ENCODE measurements around the gene SOX14. TPM values are rescaled to one million over a fixed set of nuclear protein-coding genes. Genes with fewer than 3 reads are reported as not detected.

The SOX14 gene
- total RNA-seq, 1 experiment from 2014 or later = not detected

DNA sequence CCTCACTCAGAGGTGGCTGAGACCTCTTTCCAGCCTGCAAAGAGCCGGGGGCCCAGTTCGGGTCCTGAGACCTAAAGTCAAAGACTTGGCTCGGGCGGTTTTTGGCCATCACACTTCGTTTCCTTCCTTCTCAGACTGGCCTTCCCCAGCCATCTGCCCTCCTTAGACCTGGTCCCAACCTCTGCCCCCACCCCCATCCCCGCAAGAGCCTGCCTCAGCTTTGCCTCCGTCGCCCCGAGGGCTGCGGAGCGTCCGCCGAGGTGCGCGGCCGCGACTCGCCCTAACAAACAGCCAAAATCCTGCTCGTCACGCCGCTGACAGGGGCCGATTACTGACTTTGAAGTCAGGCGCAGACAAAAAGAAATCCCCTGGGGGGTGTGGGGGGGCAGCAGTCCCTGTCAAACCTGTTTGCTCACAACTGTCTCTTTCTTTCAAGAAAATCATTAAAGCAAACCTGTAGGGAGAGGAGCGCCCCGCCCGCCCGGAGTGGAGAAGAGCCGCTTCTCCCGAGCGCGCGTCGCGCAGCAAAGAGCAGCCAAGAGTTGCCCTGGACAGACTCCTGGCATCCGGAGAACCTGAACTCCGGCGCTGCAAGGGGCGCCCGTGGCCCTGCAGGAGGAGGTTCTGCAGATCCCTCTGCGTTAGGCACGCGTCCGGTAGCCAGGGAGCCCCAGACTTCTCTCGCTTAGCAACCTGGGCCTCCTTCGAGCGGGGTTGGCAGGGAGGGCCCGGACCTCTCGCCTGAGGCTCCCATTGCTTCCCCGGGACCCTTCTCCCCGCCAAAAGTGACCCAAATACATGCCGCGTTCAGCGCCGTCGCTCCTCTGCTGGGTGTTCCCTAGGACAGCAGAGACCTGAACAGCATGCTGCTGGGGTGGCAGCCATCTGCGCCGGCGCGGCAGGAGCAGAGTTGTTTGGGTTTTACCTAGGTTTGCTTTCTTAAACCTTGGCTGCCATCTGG is 4.5 kb downstream of the SOX14 start:
- H3K9me3 Mint-ChIP-seq (ENCODE audit: unreplicated experiment) = no peaks in the 10 kb centered on the region
- BruUV-seq (replicated peaks) = no TSS peak
- Histone ChIP-seq H3K4me3 (ENCODE audit: low read depth, low read length) (peak overlapping the region; percentile 17; the same call in 1 of the 2 replicates), H3K36me3 (ENCODE audit: control insufficient read depth, insufficient read depth, low read length) (no peaks in the 10 kb centered on the region), H3K4me1 (no peaks in the 10 kb centered on the region), H3K27me3 (replicated peaks; ENCODE audit: control insufficient read depth, insufficient read depth, low read length) (no peaks in the 10 kb centered on the region; the same call in 1 of the 2 replicates), H3K9me3 (no peaks in the 10 kb centered on the region)
- DNase-seq = peak; percentile 27 to 60
- H3K36me3 Mint-ChIP-seq (ENCODE audit: insufficient read depth, unreplicated experiment) = no peaks in the 10 kb centered on the region
- H3K4me3 Mint-ChIP-seq (ENCODE audit: unreplicated experiment) = peak overlapping the region; percentile 62
- peaks cover 25% of the 10 kb centered on the region for H3K27me3 Mint-ChIP-seq (ENCODE audit: insufficient read depth, unreplicated experiment)
- TF ChIP-seq, protein P1, sequence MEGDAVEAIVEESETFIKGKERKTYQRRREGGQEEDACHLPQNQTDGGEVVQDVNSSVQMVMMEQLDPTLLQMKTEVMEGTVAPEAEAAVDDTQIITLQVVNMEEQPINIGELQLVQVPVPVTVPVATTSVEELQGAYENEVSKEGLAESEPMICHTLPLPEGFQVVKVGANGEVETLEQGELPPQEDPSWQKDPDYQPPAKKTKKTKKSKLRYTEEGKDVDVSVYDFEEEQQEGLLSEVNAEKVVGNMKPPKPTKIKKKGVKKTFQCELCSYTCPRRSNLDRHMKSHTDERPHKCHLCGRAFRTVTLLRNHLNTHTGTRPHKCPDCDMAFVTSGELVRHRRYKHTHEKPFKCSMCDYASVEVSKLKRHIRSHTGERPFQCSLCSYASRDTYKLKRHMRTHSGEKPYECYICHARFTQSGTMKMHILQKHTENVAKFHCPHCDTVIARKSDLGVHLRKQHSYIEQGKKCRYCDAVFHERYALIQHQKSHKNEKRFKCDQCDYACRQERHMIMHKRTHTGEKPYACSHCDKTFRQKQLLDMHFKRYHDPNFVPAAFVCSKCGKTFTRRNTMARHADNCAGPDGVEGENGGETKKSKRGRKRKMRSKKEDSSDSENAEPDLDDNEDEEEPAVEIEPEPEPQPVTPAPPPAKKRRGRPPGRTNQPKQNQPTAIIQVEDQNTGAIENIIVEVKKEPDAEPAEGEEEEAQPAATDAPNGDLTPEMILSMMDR (IDR thresholded peaks at IDR 0.05; ENCODE audit: insufficient read depth in 1 of 2, low read depth in 1 of 2, low read length in 1 of 2, severe bottlenecking in 1 of 2, unreplicated experiment in 1 of 2) = no peak
- CTCF ChIA-PET = no interaction called here
- no peak overlapping the region for H3K27ac Mint-ChIP-seq (ENCODE audit: unreplicated experiment)
- H3K4me1 Mint-ChIP-seq (ENCODE audit: low read depth, unreplicated experiment) = no peaks in the 10 kb centered on the region
- POLR2A ChIA-PET = no interaction called here
- intact Hi-C loops (cut with micrococcal nuclease; ENCODE audit: unreplicated experiment) = no loop called here

DNA sequence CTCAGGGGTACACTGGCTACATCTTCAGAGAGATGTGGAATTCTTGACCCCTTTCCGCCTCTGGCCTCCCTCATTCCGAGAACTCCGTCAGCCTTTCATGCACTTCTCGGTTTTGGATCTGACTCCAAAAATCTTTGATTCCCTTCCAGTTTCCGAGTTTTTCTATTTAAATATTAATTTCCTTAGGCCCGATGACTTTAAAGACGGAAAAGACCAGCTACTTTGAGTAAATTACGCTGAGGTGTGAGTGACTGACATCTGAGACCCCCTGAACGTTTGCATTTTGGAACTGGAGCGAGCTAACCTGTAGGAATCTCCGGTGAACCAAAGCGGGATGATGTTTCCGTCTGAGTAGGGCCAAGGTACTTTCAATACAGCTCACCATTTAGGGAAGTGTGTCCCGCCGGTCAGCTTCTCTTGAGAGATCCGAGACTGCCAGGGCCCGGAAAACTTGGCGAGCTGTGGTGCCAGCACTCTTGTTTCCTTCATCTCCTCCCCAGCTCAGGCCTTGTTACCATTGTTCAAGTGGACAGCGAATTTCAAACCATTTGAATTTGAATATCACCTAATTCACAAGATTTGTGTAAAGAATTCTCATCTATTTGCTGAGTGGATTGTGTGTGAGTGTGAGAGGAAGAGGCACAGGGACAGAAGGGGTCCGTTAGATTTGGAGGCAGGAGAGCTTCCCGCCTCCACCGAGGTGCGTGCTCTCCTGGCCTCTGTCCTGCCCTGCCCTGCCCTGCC is 5.4 kb downstream of the SOX14 start:
- no peaks in the 10 kb centered on the region for H3K36me3 Mint-ChIP-seq (ENCODE audit: insufficient read depth, unreplicated experiment)
- Histone ChIP-seq H3K4me3 (ENCODE audit: low read depth, low read length) (no peak overlapping the region), H3K27me3 (replicated peaks; ENCODE audit: control insufficient read depth, insufficient read depth, low read length) (no peaks in the 10 kb centered on the region; the same call in 1 of the 2 replicates), H3K36me3 (ENCODE audit: control insufficient read depth, insufficient read depth, low read length) (no peaks in the 10 kb centered on the region), H3K9me3 (no peaks in the 10 kb centered on the region), H3K4me1 (no peaks in the 10 kb centered on the region)
- no peak for DNase-seq
- H3K27me3 Mint-ChIP-seq (ENCODE audit: insufficient read depth, unreplicated experiment) = peaks cover 19% of the 10 kb centered on the region
- no peak overlapping the region for H3K27ac Mint-ChIP-seq (ENCODE audit: unreplicated experiment)
- H3K4me1 Mint-ChIP-seq (ENCODE audit: low read depth, unreplicated experiment) = no peaks in the 10 kb centered on the region
- H3K9me3 Mint-ChIP-seq (ENCODE audit: unreplicated experiment) = no peaks in the 10 kb centered on the region
- BruUV-seq (replicated peaks) = no TSS peak
- H3K4me3 Mint-ChIP-seq (ENCODE audit: unreplicated experiment) = peak overlapping the region; percentile 62
- ChIA-PET POLR2A (no interaction called here), CTCF (no interaction called here)
- intact Hi-C loops (cut with micrococcal nuclease; ENCODE audit: unreplicated experiment) = no loop called here
- TF ChIP-seq, protein P1 (IDR thresholded peaks at IDR 0.05; ENCODE audit: insufficient read depth in 1 of 2, low read depth in 1 of 2, low read length in 1 of 2, severe bottlenecking in 1 of 2, unreplicated experiment in 1 of 2) = no peak

DNA sequence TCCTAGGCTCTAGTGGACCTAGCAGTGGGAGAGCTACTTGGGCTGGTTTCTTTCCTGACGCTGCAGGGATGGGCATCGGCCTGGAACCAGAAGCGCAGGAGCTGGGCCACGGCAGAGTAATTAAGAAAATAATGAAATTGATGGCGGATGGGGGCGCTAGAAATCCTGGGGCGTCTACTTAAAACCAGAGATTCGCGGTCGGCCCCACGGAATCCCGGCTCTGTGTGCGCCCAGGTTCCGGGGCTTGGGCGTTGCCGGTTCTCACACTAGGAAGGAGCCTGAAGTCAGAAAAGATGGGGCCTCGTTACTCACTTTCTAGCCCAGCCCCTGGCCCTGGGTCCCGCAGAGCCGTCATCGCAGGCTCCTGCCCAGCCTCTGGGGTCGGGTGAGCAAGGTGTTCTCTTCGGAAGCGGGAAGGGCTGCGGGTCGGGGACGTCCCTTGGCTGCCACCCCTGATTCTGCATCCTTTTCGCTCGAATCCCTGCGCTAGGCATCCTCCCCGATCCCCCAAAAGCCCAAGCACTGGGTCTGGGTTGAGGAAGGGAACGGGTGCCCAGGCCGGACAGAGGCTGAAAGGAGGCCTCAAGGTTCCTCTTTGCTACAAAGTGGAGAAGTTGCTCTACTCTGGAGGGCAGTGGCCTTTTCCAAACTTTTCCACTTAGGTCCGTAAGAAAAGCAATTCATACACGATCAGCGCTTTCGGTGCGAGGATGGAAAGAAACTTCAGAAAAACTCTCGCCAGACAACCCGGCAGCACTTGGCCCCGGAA is 6.1 kb downstream of the SOX14 start:
- Histone ChIP-seq H3K36me3 (ENCODE audit: control insufficient read depth, insufficient read depth, low read length) (no peaks in the 10 kb centered on the region), H3K4me3 (ENCODE audit: low read depth, low read length) (no peak overlapping the region), H3K27me3 (replicated peaks; ENCODE audit: control insufficient read depth, insufficient read depth, low read length) (no peaks in the 10 kb centered on the region), H3K9me3 (no peaks in the 10 kb centered on the region), H3K4me1 (no peaks in the 10 kb centered on the region)
- peaks cover 19% of the 10 kb centered on the region for H3K27me3 Mint-ChIP-seq (ENCODE audit: insufficient read depth, unreplicated experiment)
- no peak for DNase-seq
- no peak overlapping the region for H3K27ac Mint-ChIP-seq (ENCODE audit: unreplicated experiment)
- H3K4me3 Mint-ChIP-seq (ENCODE audit: unreplicated experiment) = no peak overlapping the region
- no TSS peak for BruUV-seq (replicated peaks)
- ChIA-PET CTCF (no interaction called here), POLR2A (no interaction called here)
- TF ChIP-seq, protein P1 (IDR thresholded peaks at IDR 0.05; ENCODE audit: insufficient read depth in 1 of 2, low read depth in 1 of 2, low read length in 1 of 2, severe bottlenecking in 1 of 2, unreplicated experiment in 1 of 2) = no peak
- H3K4me1 Mint-ChIP-seq (ENCODE audit: low read depth, unreplicated experiment) = no peaks in the 10 kb centered on the region
- intact Hi-C loops (cut with micrococcal nuclease; ENCODE audit: unreplicated experiment) = no loop called here
- H3K36me3 Mint-ChIP-seq (ENCODE audit: insufficient read depth, unreplicated experiment) = no peaks in the 10 kb centered on the region
- H3K9me3 Mint-ChIP-seq (ENCODE audit: unreplicated experiment) = no peaks in the 10 kb centered on the region

All from Caco-2 (cell line).